H9 (cell line): Measurements from ENCODE around the gene TMEM222. TPM values are rescaled to one million over a fixed set of nuclear protein-coding genes. Genes with fewer than 3 reads are reported as not detected.

ENCODE experiments used
- DNase-seq: peaks from one replicate; pipeline ENCODE4 v3.0.0-alpha.2; 2017
- H2AFZ ChIP-seq: one replicate; pipeline ENCODE4 v1.6.1; 2013; ENCODE audit warnings: mild to moderate bottlenecking, low read length, control low read depth, moderate library complexity
- H2AK5ac ChIP-seq: 2 replicates; pipeline ENCODE4 v1.6.1; 2013; ENCODE audit warnings: low read length, control low read depth, mixed read lengths; ENCODE audit not compliant: insufficient read length
- H2BK120ac ChIP-seq: one replicate; pipeline ENCODE4 v1.6.1; 2013; ENCODE audit warnings: low read depth, mild to moderate bottlenecking, low read length, control low read depth, inconsistent platforms; ENCODE audit not compliant: poor library complexity, severe bottlenecking
- H2BK12ac ChIP-seq: 2 replicates; pipeline ENCODE4 v1.6.1; 2013; ENCODE audit warnings: low read length, control low read depth, mixed read lengths, low read depth; ENCODE audit not compliant: insufficient read length
- H2BK15ac ChIP-seq: 2 replicates; pipeline ENCODE4 v1.6.1; 2013; ENCODE audit warnings: low read depth, low read length, control low read depth
- H2BK20ac ChIP-seq: one replicate; pipeline ENCODE4 v1.6.1; 2013; ENCODE audit warnings: low read depth, mild to moderate bottlenecking, low read length, control low read depth, inconsistent platforms; ENCODE audit not compliant: poor library complexity, severe bottlenecking
- H2BK5ac ChIP-seq: 2 replicates; pipeline ENCODE4 v1.6.1; 2013; ENCODE audit warnings: low read length, control low read depth, mixed read lengths; ENCODE audit not compliant: insufficient read length
- H3K14ac ChIP-seq: 2 replicates; pipeline ENCODE4 v1.6.1; 2013; ENCODE audit warnings: low read length, control low read depth; ENCODE audit not compliant: insufficient read depth
- H3K18ac ChIP-seq: 2 replicates; pipeline ENCODE4 v1.6.1; 2013; ENCODE audit warnings: low read depth, mild to moderate bottlenecking, mixed read lengths, low read length, control low read depth; ENCODE audit not compliant: insufficient read length
- H3K23ac ChIP-seq: 2 replicates; pipeline ENCODE4 v1.6.1; 2013; ENCODE audit warnings: low read length, control low read depth, mixed read lengths, low read depth; ENCODE audit not compliant: insufficient read length
- H3K23me2 ChIP-seq: 2 replicates; pipeline ENCODE4 v1.6.1; 2013; ENCODE audit warnings: low read depth, mild to moderate bottlenecking, mixed read lengths, low read length, control low read depth; ENCODE audit not compliant: insufficient read length, poor library complexity, severe bottlenecking
- H3K27ac ChIP-seq: 2 replicates; pipeline ENCODE4 v1.5.1; 2013; ENCODE audit warnings: low read length, control low read depth, mixed read lengths, low read depth; ENCODE audit not compliant: insufficient read length
- H3K27me3 ChIP-seq: 2 replicates; pipeline ENCODE4 v1.6.1; 2013; ENCODE audit warnings: low read length, control low read depth, inconsistent platforms; ENCODE audit not compliant: insufficient read depth
- H3K4ac ChIP-seq: 2 replicates; pipeline ENCODE4 v1.6.1; 2013; ENCODE audit warnings: low read depth, mild to moderate bottlenecking, control low read depth, inconsistent platforms, low read length, moderate library complexity
- H3K4me1 ChIP-seq: 2 replicates; pipeline ENCODE4 v1.6.1; 2013; ENCODE audit warnings: low read length, control low read depth, inconsistent platforms; ENCODE audit not compliant: insufficient read depth
- H3K4me2 ChIP-seq: 2 replicates; pipeline ENCODE4 v1.6.1; 2013; ENCODE audit warnings: low read length, control low read depth, mixed read lengths; ENCODE audit not compliant: insufficient read length, insufficient read depth
- H3K56ac ChIP-seq: 2 replicates; pipeline ENCODE4 v1.6.1; 2013; ENCODE audit warnings: low read depth, mild to moderate bottlenecking, mixed read lengths, low read length, control low read depth; ENCODE audit not compliant: insufficient read length
- H3K79me1 ChIP-seq: 2 replicates; pipeline ENCODE4 v1.6.1; 2013; ENCODE audit warnings: low read depth, mild to moderate bottlenecking, moderate library complexity, low read length, control low read depth, inconsistent platforms; ENCODE audit not compliant: insufficient read depth, poor library complexity, severe bottlenecking
- H3K79me2 ChIP-seq: 2 replicates; pipeline ENCODE4 v1.6.1; 2013; ENCODE audit warnings: low read length, control low read depth, inconsistent platforms; ENCODE audit not compliant: insufficient read depth
- H3K9ac ChIP-seq: 2 replicates; pipeline ENCODE4 v1.6.1; 2013; ENCODE audit warnings: low read length, control low read depth, mixed read lengths; ENCODE audit not compliant: insufficient read length; ENCODE audit errors: extremely low read depth
- H3K9me3 ChIP-seq: one replicate; pipeline ENCODE4 v1.6.1; 2013; ENCODE audit warnings: low read depth, low read length, inconsistent platforms; ENCODE audit not compliant: control insufficient read depth
- H3T11ph ChIP-seq: one replicate; pipeline ENCODE4 v1.6.1; 2013; ENCODE audit warnings: mild to moderate bottlenecking, low read length, control low read depth, inconsistent platforms
- H4K20me1 ChIP-seq: one replicate; pipeline ENCODE4 v1.6.1; 2013; ENCODE audit not compliant: control insufficient read depth, insufficient read length, insufficient read depth
- H4K5ac ChIP-seq: 2 replicates; pipeline ENCODE4 v1.6.1; 2013; ENCODE audit warnings: low read depth, mild to moderate bottlenecking, mixed read lengths, low read length, control low read depth; ENCODE audit not compliant: insufficient read length
- H4K8ac ChIP-seq: replicated peaks from 2 replicates; pipeline ENCODE4 v1.6.1; 2013; ENCODE audit warnings: low read length, control low read depth, mixed read lengths, low read depth; ENCODE audit not compliant: insufficient read length
- H4K91ac ChIP-seq: 2 replicates; pipeline ENCODE4 v1.6.1; 2013; ENCODE audit warnings: low read depth, mild to moderate bottlenecking, moderate library complexity, mixed read lengths, low read length, control low read depth; ENCODE audit not compliant: insufficient read length
- H3K27ac Mint-ChIP-seq, 3 experiments: 2 replicates in 2 of 3; 3 replicates in 1 of 3; pipeline ENCODE4 v1.8.0; 2020 to 2021; ENCODE audit warnings: mixed read lengths in 3 of 3, mild to moderate bottlenecking in 1 of 3, moderate library complexity in 1 of 3
- H3K27me3 Mint-ChIP-seq: 2 replicates; pipeline ENCODE4 v1.8.0; 2021; ENCODE audit warnings: low read depth, mild to moderate bottlenecking, moderate library complexity, mixed read lengths
- H3K36me3 Mint-ChIP-seq, 3 experiments: 2 replicates in 2 of 3; 3 replicates in 1 of 3; pipeline ENCODE4 v1.8.0; 2020 to 2021; ENCODE audit warnings: low read depth in 3 of 3, mixed read lengths in 3 of 3; ENCODE audit not compliant: insufficient read depth in 1 of 3
- H3K4me1 Mint-ChIP-seq, 2 experiments: 2 replicates each; pipeline ENCODE4 v1.8.0; 2020; ENCODE audit warnings: mixed read lengths in 2 of 2
- H3K4me3 Mint-ChIP-seq, 2 experiments: 2 replicates in 1 of 2; 3 replicates in 1 of 2; pipeline ENCODE4 v1.8.0; 2020 to 2021; ENCODE audit warnings: mild to moderate bottlenecking in 2 of 2, mixed read lengths in 2 of 2, moderate library complexity in 1 of 2
- H3K9me3 Mint-ChIP-seq, 2 experiments: 2 replicates in 1 of 2; 3 replicates in 1 of 2; pipeline ENCODE4 v1.8.0; 2020; ENCODE audit warnings: mild to moderate bottlenecking in 2 of 2, mixed read lengths in 2 of 2, moderate library complexity in 1 of 2
- WGBS: extraction: QIAGEN DNeasy Blood & Tissue Kit; methylation state at CpG from one replicate; pipeline ENCODE4 v1.1.7; 2013; ENCODE audit warnings: missing lambda C conversion rate, low lambda C conversion rate, mixed read lengths; ENCODE audit not compliant: insufficient read length; ENCODE audit errors: extremely low coverage; 5-methylcytosine and 5-hydroxymethylcytosine counted together
- total RNA-seq: library from RNA; stranded (reverse); gene quantifications from 2 replicates; pipeline ENCODE4 v1.2.1, GENCODE V29; 2021
- TF ChIP-seq, protein P1 (sequence below): fragments of 200-600 bp; sonication (generic); conservative IDR thresholded peaks from 3 replicates; pipeline ENCODE4 v1.8.0; 2021; ENCODE audit warnings: antibody characterized with exemption, mild to moderate bottlenecking

Gene TMEM222
- total RNA-seq, 1 experiment from 2014 or later, result 36.8 TPM

DNA sequence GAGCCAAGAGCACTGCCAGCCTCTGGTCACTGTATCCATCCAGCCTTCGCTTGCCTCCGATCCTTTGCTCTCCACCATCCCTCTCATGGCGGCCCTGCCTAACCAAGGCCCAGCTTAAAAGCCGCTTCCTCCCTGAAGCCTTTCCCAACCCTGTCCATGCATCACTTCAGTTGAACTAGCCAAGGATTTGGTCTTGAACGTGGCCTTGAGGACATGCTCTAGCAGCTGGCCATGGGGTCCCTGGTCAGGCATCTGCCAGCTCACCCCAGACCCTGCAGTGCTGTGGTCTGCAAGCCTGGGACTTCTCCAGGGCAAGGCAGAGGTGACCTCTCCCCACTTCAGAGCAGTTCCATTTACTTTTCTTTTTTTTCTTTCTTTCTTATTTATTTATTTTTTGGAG lies 14.8 kb downstream of the TMEM222 start:
- H3K14ac ChIP-seq, result no peak overlapping the region; the same call in 1 of the 2 replicates
- WGBS, result no CpG with 5 or more reads among the region's 5 CpGs
- Mint-ChIP-seq H3K27ac (no peak overlapping the region; a peak in 1 of 7 replicates), H3K27me3 (peaks cover 2% of the 10 kb centered on the region), H3K4me3 (no peak overlapping the region), H3K36me3 (peaks cover 25 to 50% (median 43%) of the 10 kb centered on the region in 3 experiments; a peak in 6 of 7 replicates), H3K4me1 (peaks cover 20 to 25% of the 10 kb centered on the region in 2 experiments), H3K9me3 (no peaks in the 10 kb centered on the region)
- H2BK5ac ChIP-seq, result no peak overlapping the region
- TF ChIP-seq, protein P1, sequence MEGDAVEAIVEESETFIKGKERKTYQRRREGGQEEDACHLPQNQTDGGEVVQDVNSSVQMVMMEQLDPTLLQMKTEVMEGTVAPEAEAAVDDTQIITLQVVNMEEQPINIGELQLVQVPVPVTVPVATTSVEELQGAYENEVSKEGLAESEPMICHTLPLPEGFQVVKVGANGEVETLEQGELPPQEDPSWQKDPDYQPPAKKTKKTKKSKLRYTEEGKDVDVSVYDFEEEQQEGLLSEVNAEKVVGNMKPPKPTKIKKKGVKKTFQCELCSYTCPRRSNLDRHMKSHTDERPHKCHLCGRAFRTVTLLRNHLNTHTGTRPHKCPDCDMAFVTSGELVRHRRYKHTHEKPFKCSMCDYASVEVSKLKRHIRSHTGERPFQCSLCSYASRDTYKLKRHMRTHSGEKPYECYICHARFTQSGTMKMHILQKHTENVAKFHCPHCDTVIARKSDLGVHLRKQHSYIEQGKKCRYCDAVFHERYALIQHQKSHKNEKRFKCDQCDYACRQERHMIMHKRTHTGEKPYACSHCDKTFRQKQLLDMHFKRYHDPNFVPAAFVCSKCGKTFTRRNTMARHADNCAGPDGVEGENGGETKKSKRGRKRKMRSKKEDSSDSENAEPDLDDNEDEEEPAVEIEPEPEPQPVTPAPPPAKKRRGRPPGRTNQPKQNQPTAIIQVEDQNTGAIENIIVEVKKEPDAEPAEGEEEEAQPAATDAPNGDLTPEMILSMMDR, result no peak
- no peak overlapping the region for H3K9ac ChIP-seq
- H3K4ac ChIP-seq, result no peak overlapping the region
- no peaks in the 10 kb centered on the region for H3K23me2 ChIP-seq
- no peak overlapping the region for H4K8ac ChIP-seq
- no peak overlapping the region for H3K18ac ChIP-seq
- no peak overlapping the region for H3K56ac ChIP-seq
- H3K4me1 ChIP-seq, result no peaks in the 10 kb centered on the region
- H2BK20ac ChIP-seq, result no peak overlapping the region
- no peak overlapping the region for H2AFZ ChIP-seq
- no peak overlapping the region for H2BK15ac ChIP-seq
- no peaks in the 10 kb centered on the region for H4K20me1 ChIP-seq
- no peaks in the 10 kb centered on the region for H3K27me3 ChIP-seq
- H3K9me3 ChIP-seq, result no peaks in the 10 kb centered on the region
- H4K5ac ChIP-seq, result no peak overlapping the region
- no peak overlapping the region for H3T11ph ChIP-seq
- H3K79me2 ChIP-seq, result no peaks in the 10 kb centered on the region
- H3K27ac ChIP-seq, result no peak overlapping the region
- H2BK120ac ChIP-seq, result no peak overlapping the region
- no peak for DNase-seq
- no peak overlapping the region for H4K91ac ChIP-seq
- H2AK5ac ChIP-seq, result no peak overlapping the region
- H3K23ac ChIP-seq, result no peak overlapping the region
- no peaks in the 10 kb centered on the region for H3K79me1 ChIP-seq
- H2BK12ac ChIP-seq, result no peak overlapping the region
- H3K4me2 ChIP-seq, result no peak overlapping the region
